K562 (cell line): ENCODE data around the gene KDM4F. TPM values are rescaled to one million over a fixed set of nuclear protein-coding genes. Genes with fewer than 3 reads are reported as not detected.

ENCODE experiments used
- BDP1 ChIP-seq: IDR thresholded peaks from 3 replicates; pipeline ENCODE4 v1.6.1; 2011; ENCODE audit not compliant: insufficient read length, insufficient read depth
- EGR1 ChIP-seq: fragments of 450-650 bp; conservative IDR thresholded peaks from 2 replicates; pipeline ENCODE4 v1.6.1; 2017; ENCODE audit warnings: mild to moderate bottlenecking
- EP400 ChIP-seq: fragments of 450-650 bp; IDR thresholded peaks from 2 replicates; pipeline ENCODE4 v1.6.1; 2017; ENCODE audit warnings: antibody characterized with exemption, mild to moderate bottlenecking, moderate library complexity
- GABPA ChIP-seq: fragments of 200-800 bp; sonication (Bioruptor generic); conservative IDR thresholded peaks from 2 replicates; pipeline ENCODE4 v1.6.1; 2016; ENCODE audit warnings: low read depth, missing genetic modification characterization, missing compliant biosample characterization
- HDAC2 ChIP-seq: fragments of 450-650 bp; IDR thresholded peaks from 2 replicates; pipeline ENCODE4 v1.6.1; 2016; ENCODE audit warnings: mild to moderate bottlenecking
- KDM2B ChIP-seq: fragments of 250-450 bp; sonication (Bioruptor Pico); IDR thresholded peaks from 2 replicates; pipeline ENCODE4 v1.8.0; 2021; ENCODE audit warnings: mild to moderate bottlenecking, moderate library complexity
- L3MBTL2 ChIP-seq: fragments of 450-650 bp; IDR thresholded peaks from 2 replicates; pipeline ENCODE4 v1.6.1; 2016; ENCODE audit warnings: mild to moderate bottlenecking, moderate library complexity
- LCOR ChIP-seq: sonication (generic); formaldehyde crosslinking; IDR thresholded peaks from 2 replicates; pipeline ENCODE4 v1.8.0; 2022; ENCODE audit warnings: mild to moderate bottlenecking, missing genetic modification reagents
- NFRKB ChIP-seq: fragments of 450-650 bp; IDR thresholded peaks from 2 replicates; pipeline ENCODE4 v1.6.1; 2016; ENCODE audit warnings: low read depth
- PHF20 ChIP-seq: fragments of 450-650 bp; IDR thresholded peaks from 2 replicates; pipeline ENCODE4 v1.6.1; 2018; ENCODE audit not compliant: partially characterized antibody
- POLR2A ChIP-seq: fragments of 450-650 bp; conservative IDR thresholded peaks from 2 replicates; pipeline ENCODE4 v1.6.1; 2016
- POLR2AphosphoS5 ChIP-seq: IDR thresholded peaks from 2 replicates; pipeline ENCODE4 v1.6.1; 2011; ENCODE audit warnings: mild to moderate bottlenecking, low read depth, low read length, moderate library complexity; ENCODE audit not compliant: control insufficient read depth, insufficient read depth
- ZFPM2 ChIP-seq: fragments of 250-450 bp; sonication (Bioruptor Pico); IDR thresholded peaks from 2 replicates; pipeline ENCODE4 v1.5.1; 2022; ENCODE audit warnings: mild to moderate bottlenecking
- ZNF224 ChIP-seq: sonication (generic); formaldehyde crosslinking; IDR thresholded peaks from 2 replicates; pipeline ENCODE4 v1.8.0; 2022; ENCODE audit warnings: mild to moderate bottlenecking, missing genetic modification reagents
- ZNF583 ChIP-seq: fragments of 250-450 bp; sonication (Bioruptor Pico); IDR thresholded peaks from 2 replicates; pipeline ENCODE4 v1.4.0; 2020
- ZZZ3 ChIP-seq: fragments of 450-650 bp; IDR thresholded peaks from 2 replicates; pipeline ENCODE4 v1.6.1; 2016; ENCODE audit warnings: antibody characterized with exemption, mild to moderate bottlenecking, moderate library complexity
- polyA plus RNA-seq, 8 experiments: library from polyadenylated mRNA; depleted of rRNA in 4 of 8; stranded (reverse) in 5 of 8; unstranded in 3 of 8; fragments of >200 nt; fragmentation: Nextera tagmentation in 2 of 8; fragmentation: Illumina TruSeq in 1 of 8; extraction: Ambion mirVana in 2 of 8; extraction: Trizol in 1 of 8; gene quantifications; 2 replicates each; pipeline versions ENCODE4 v1.2.1 to v1.2.3, GENCODE V29; 2011 to 2014; ENCODE audit warnings: inconsistent platforms in 1 of 8, missing spikeins in 1 of 8
- total RNA-seq, 7 experiments: library from RNA; depleted of rRNA in 6 of 7; stranded (reverse); fragments of >200 nt in 6 of 7; fragmentation: Illumina TruSeq in 2 of 7; extraction: Trizol in 2 of 7; gene quantifications; 2 replicates each; pipeline versions ENCODE4 v1.2.1 to v1.2.3, GENCODE V29; 2011 to 2021; ENCODE audit warnings: low replicate concordance in 1 of 7
- TF ChIP-seq, protein P1 (sequence below): sonication (generic); formaldehyde crosslinking; IDR thresholded peaks from 2 replicates; pipeline ENCODE4 v1.9.0; 2022; ENCODE audit warnings: mild to moderate bottlenecking, missing genetic modification reagents
- TF ChIP-seq, protein P2 (sequence below), 2 experiments: fragments of 450-650 bp; IDR thresholded peaks; 2 replicates each; pipeline ENCODE4 v1.6.1; 2016
- TF ChIP-seq, protein P3 (sequence below): fragments of 250-450 bp; sonication (Bioruptor Pico); IDR thresholded peaks from 2 replicates; pipeline ENCODE4 v1.5.0; 2021
- TF ChIP-seq, protein P4 (sequence below): fragments of 250-450 bp; sonication (Bioruptor Pico); IDR thresholded peaks from 2 replicates; pipeline ENCODE4 v1.8.0; 2021; ENCODE audit warnings: moderate library complexity, mild to moderate bottlenecking, inconsistent platforms

The KDM4F gene
- total and polyA plus RNA-seq, 9 of the 15 experiments (the other 6 are each of a cell fraction or from before 2014, with no cell fraction given) = not detected

DNA sequence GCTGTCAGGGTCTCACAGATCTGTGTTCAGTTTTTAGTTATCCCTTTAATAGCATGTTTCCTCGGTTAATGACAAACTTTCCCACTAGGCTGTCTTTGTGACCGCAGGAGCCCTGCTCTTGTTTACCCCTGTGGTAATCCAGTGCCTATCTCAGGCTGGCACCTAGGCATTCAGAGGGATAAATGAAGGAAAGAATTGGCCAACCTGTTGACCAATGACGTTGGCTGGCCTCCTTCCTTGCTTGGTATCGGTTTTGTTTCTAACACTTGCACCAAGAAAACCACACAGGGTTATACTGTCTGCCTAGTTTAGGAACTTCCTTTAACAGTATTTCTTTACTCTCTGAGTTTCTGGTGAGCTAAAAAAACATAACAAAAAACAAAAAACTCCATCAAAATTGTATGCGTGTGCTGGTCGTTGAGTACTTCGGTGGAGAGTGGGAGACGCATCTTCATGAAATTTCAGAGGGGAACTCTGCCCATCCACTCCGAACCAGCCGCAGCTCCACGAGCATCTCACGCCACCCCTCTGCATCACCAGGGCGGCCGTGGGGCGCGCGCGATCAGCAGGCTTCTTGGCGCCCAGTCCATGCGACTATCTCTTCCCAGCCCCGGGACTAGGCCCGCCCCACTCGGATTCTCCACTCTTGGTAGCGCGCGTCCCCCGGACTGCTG, 39.9 kb downstream of the KDM4F start (continued):
- TF ChIP-seq, protein P1, sequence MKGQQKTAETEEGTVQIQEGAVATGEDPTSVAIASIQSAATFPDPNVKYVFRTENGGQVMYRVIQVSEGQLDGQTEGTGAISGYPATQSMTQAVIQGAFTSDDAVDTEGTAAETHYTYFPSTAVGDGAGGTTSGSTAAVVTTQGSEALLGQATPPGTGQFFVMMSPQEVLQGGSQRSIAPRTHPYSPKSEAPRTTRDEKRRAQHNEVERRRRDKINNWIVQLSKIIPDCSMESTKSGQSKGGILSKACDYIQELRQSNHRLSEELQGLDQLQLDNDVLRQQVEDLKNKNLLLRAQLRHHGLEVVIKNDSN = 0 out of 2 replicates have a peak, but pooled peaks have one; percentile 11
- TF ChIP-seq GABPA (tag) = 0 out of 2 replicates have a peak, but pooled peaks have one; percentile 5
- TF ChIP-seq, protein P2, sequence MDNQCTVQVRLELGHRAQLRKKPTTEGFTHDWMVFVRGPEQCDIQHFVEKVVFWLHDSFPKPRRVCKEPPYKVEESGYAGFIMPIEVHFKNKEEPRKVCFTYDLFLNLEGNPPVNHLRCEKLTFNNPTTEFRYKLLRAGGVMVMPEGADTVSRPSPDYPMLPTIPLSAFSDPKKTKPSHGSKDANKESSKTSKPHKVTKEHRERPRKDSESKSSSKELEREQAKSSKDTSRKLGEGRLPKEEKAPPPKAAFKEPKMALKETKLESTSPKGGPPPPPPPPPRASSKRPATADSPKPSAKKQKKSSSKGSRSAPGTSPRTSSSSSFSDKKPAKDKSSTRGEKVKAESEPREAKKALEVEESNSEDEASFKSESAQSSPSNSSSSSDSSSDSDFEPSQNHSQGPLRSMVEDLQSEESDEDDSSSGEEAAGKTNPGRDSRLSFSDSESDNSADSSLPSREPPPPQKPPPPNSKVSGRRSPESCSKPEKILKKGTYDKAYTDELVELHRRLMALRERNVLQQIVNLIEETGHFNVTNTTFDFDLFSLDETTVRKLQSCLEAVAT (IDR thresholded peaks at IDR 0.05) = peak in 1 of 2 experiments; percentile 80; a peak in 2 of 4 replicates
- TF ChIP-seq LCOR = 0 out of 2 replicates have a peak, but pooled peaks have one; percentile 38
- TF ChIP-seq, protein P3, sequence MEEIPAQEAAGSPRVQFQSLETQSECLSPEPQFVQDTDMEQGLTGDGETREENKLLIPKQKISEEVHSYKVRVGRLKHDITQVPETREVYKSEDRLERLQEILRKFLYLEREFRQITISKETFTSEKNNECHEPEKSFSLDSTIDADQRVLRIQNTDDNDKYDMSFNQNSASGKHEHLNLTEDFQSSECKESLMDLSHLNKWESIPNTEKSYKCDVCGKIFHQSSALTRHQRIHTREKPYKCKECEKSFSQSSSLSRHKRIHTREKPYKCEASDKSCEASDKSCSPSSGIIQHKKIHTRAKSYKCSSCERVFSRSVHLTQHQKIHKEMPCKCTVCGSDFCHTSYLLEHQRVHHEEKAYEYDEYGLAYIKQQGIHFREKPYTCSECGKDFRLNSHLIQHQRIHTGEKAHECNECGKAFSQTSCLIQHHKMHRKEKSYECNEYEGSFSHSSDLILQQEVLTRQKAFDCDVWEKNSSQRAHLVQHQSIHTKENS (CRISPR knock-in tag) = no peak
- peak; percentile 46; the same call in 1 of the 2 replicates for TF ChIP-seq EP400
- peak; percentile 62; the same call in 1 of the 2 replicates for TF ChIP-seq L3MBTL2
- TF ChIP-seq ZNF224 (CRISPR knock-in tag) = no peak
- 0 out of 2 replicates have a peak, but pooled peaks have one; percentile 38 for TF ChIP-seq NFRKB
- no peak for TF ChIP-seq POLR2AphosphoS5
- TF ChIP-seq PHF20 = peak; percentile 77
- TF ChIP-seq BDP1 = no peak
- 0 out of 2 replicates have a peak, but pooled peaks have one; percentile 74 for TF ChIP-seq POLR2A
- 0 out of 2 replicates have a peak, but pooled peaks have one; percentile 8 for TF ChIP-seq KDM2B (CRISPR knock-in tag)
- TF ChIP-seq ZNF583 (CRISPR knock-in tag) = no peak
- TF ChIP-seq EGR1 = 0 out of 2 replicates have a peak, but pooled peaks have one; percentile 10
- no peak for TF ChIP-seq ZZZ3
- TF ChIP-seq, protein P4, sequence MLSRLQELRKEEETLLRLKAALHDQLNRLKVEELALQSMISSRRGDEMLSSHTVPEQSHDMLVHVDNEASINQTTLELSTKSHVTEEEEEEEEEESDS (CRISPR knock-in tag) = no peak
- TF ChIP-seq ZFPM2 (CRISPR knock-in tag) = no peak
- peak; percentile 51; the same call in 1 of the 2 replicates for TF ChIP-seq HDAC2
